ENCODE measurements around the gene CACNA1B. TPM values are rescaled to one million over a fixed set of nuclear protein-coding genes. Genes with fewer than 3 reads are reported as not detected.

The CACNA1B gene
- total RNA-seq, 1 donor from 2014 or later, result 0.74 TPM

DNA sequence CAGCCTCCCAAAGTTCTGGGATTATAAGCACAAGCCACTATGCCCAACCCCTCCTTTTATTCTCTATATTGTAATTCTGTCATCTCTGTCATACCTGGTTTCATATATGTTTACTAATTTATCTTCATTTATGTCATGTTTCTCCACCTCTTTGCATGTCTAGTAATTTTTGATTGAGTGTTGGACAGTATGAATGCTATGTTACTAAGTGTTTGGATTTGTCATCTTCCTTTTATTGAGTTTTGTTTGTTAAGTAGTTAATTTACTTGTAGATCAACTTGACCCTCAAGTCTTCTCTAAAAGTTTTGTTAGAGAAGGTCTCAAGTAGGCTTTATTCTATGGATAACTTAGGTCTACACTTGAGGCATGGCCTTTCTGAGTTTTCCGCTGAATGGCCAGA is 17.2 kb upstream of the CACNA1B start:
- H3K4me3 ChIP-seq, result no peak overlapping the region
- H3K36me3 ChIP-seq, result no peaks in the 10 kb centered on the region
- TF ChIP-seq POLR2AphosphoS5 (IDR thresholded peaks at IDR 0.05; ENCODE audit: insufficient read depth in 1 of 2, low read depth in 1 of 2) (no peak), POLR2A (IDR thresholded peaks at IDR 0.05) (no peak)
- TF ChIP-seq, protein P1, sequence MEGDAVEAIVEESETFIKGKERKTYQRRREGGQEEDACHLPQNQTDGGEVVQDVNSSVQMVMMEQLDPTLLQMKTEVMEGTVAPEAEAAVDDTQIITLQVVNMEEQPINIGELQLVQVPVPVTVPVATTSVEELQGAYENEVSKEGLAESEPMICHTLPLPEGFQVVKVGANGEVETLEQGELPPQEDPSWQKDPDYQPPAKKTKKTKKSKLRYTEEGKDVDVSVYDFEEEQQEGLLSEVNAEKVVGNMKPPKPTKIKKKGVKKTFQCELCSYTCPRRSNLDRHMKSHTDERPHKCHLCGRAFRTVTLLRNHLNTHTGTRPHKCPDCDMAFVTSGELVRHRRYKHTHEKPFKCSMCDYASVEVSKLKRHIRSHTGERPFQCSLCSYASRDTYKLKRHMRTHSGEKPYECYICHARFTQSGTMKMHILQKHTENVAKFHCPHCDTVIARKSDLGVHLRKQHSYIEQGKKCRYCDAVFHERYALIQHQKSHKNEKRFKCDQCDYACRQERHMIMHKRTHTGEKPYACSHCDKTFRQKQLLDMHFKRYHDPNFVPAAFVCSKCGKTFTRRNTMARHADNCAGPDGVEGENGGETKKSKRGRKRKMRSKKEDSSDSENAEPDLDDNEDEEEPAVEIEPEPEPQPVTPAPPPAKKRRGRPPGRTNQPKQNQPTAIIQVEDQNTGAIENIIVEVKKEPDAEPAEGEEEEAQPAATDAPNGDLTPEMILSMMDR (IDR thresholded peaks at IDR 0.05), result no peak
- no peak for DNase-seq (ENCODE audit: extremely low spot score in 2 of 2)
- intact Hi-C loops (cut with DNase I), result no loop called here
- no peaks in the 10 kb centered on the region for H3K27me3 ChIP-seq
- H3K4me1 ChIP-seq, result no peaks in the 10 kb centered on the region
- peaks cover 12% of the 10 kb centered on the region for H3K9me3 ChIP-seq
- H3K27ac ChIP-seq, result no peak overlapping the region

GRCh38 chr9:137865581-137866145 is 11.9 kb upstream of the CACNA1B start:
- no peaks in the 10 kb centered on the region for H3K27me3 ChIP-seq
- no peaks in the 10 kb centered on the region for H3K4me1 ChIP-seq
- intact Hi-C loops (cut with DNase I), result no loop called here
- TF ChIP-seq POLR2A (IDR thresholded peaks at IDR 0.05) (no peak), POLR2AphosphoS5 (IDR thresholded peaks at IDR 0.05; ENCODE audit: insufficient read depth in 1 of 2, low read depth in 1 of 2) (no peak)
- TF ChIP-seq, protein P1 (IDR thresholded peaks at IDR 0.05), result no peak
- no peak for DNase-seq (ENCODE audit: extremely low spot score in 2 of 2)
- no peak overlapping the region for H3K27ac ChIP-seq
- no peak overlapping the region for H3K4me3 ChIP-seq
- H3K9me3 ChIP-seq, result no peaks in the 10 kb centered on the region
- H3K36me3 ChIP-seq, result no peaks in the 10 kb centered on the region

GRCh38 chr9:137866226-137867141 is 11.1 kb upstream of the CACNA1B start:
- TF ChIP-seq, protein P1 (IDR thresholded peaks at IDR 0.05), result no peak
- TF ChIP-seq POLR2AphosphoS5 (IDR thresholded peaks at IDR 0.05; ENCODE audit: insufficient read depth in 1 of 2, low read depth in 1 of 2) (no peak), POLR2A (IDR thresholded peaks at IDR 0.05) (no peak)
- no peak overlapping the region for H3K27ac ChIP-seq
- H3K36me3 ChIP-seq, result no peaks in the 10 kb centered on the region
- no peak overlapping the region for H3K4me3 ChIP-seq
- no peaks in the 10 kb centered on the region for H3K9me3 ChIP-seq
- no peaks in the 10 kb centered on the region for H3K4me1 ChIP-seq
- H3K27me3 ChIP-seq, result no peaks in the 10 kb centered on the region
- no peak for DNase-seq (ENCODE audit: extremely low spot score in 2 of 2)
- intact Hi-C loops (cut with DNase I), result no loop called here

- Histone ChIP-seq H3K27me3 (no peaks in the 10 kb centered on the region), H3K27ac (no peak overlapping the region), H3K9me3 (no peaks in the 10 kb centered on the region), H3K36me3 (no peaks in the 10 kb centered on the region), H3K4me3 (no peak overlapping the region), H3K4me1 (no peaks in the 10 kb centered on the region)
- TF ChIP-seq, protein P1 (IDR thresholded peaks at IDR 0.05), result no peak
- TF ChIP-seq POLR2AphosphoS5 (IDR thresholded peaks at IDR 0.05; ENCODE audit: insufficient read depth in 1 of 2, low read depth in 1 of 2) (no peak), POLR2A (IDR thresholded peaks at IDR 0.05) (no peak)
- DNase-seq (ENCODE audit: extremely low spot score in 2 of 2), result no peak
- intact Hi-C loops (cut with DNase I), result no loop called here
These were observed 7.2 kb upstream of the CACNA1B start for GRCh38 chr9:137870432-137870831.

- no peak overlapping the region for H3K4me3 ChIP-seq
- no peaks in the 10 kb centered on the region for H3K4me1 ChIP-seq
- intact Hi-C loops (cut with DNase I), result no loop called here
- no peaks in the 10 kb centered on the region for H3K36me3 ChIP-seq
- no peaks in the 10 kb centered on the region for H3K9me3 ChIP-seq
- no peaks in the 10 kb centered on the region for H3K27me3 ChIP-seq
- TF ChIP-seq, protein P1 (IDR thresholded peaks at IDR 0.05), result no peak
- TF ChIP-seq POLR2A (IDR thresholded peaks at IDR 0.05), result no peak
- no peak for TF ChIP-seq POLR2AphosphoS5 (IDR thresholded peaks at IDR 0.05; ENCODE audit: insufficient read depth in 1 of 2, low read depth in 1 of 2)
- no peak overlapping the region for H3K27ac ChIP-seq
- DNase-seq (ENCODE audit: extremely low spot score in 2 of 2), result no peak
These were observed 5.3 kb upstream of the CACNA1B start for GRCh38 chr9:137872296-137872695.

Measured in vagina (tissue), 2 donors.